ENCODE data around the gene ARL5A. TPM values are rescaled to one million over a fixed set of nuclear protein-coding genes. Genes with fewer than 3 reads are reported as not detected.

ARL5A gene
- total and polyA plus RNA-seq, 2 experiments from 2014 or later: 12.5 to 22.7 TPM

DNA sequence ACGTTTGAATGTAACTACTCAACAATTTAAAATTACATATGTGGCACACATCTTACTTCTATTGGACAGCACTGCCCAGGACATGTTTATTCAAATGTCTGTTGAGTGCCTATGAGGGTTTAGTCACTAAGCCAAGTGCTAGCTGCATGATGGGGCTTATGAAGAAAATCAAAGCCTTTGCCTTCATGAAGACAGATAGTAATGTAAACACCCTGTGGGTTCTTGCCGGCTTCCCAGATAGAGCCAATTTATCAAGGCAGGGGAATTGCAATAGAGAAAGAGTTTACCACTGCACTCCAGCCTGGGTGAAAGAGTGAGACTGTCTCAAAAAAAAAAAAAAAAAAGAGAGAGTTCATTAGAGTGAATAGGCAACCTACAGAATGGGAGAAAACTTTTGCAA, 50.3 kb downstream of the ARL5A start:
- H3K9me2 ChIP-seq (ENCODE audit: insufficient read depth): no peaks in the 10 kb centered on the region
- TF ChIP-seq EZH2phosphoT487 (IDR thresholded peaks at IDR 0.05; ENCODE audit: insufficient read depth, low read depth) (no peak), EZH2 (IDR thresholded peaks at IDR 0.05; ENCODE audit: insufficient read depth, poor library complexity, severe bottlenecking) (no peak)
- no peaks in the 10 kb centered on the region for H3K27me3 ChIP-seq (replicated peaks; ENCODE audit: insufficient read depth)
- H2AFZ ChIP-seq: no peak overlapping the region
- WGBS, 2 experiments (ENCODE audit: low coverage in 1 of 2, low lambda C conversion rate in 2 of 2, missing lambda C conversion rate in 2 of 2): 94 to 100% methylated on average over 2 of the region's 2 CpGs
- H3K9me3 ChIP-seq (ENCODE audit: low read depth): no peaks in the 10 kb centered on the region
- no peak for DNase-seq
- no peak overlapping the region for H3K4me2 ChIP-seq (ENCODE audit: unreplicated experiment)
- no peaks in the 10 kb centered on the region for H4K20me1 ChIP-seq (ENCODE audit: insufficient read depth)
- no peak overlapping the region for H3K27ac ChIP-seq
- H3F3A ChIP-seq (ENCODE audit: insufficient read depth): peaks cover 15% of the 10 kb centered on the region
- no peak overlapping the region for H3K9ac ChIP-seq
- no peaks in the 10 kb centered on the region for H3K79me2 ChIP-seq (ENCODE audit: insufficient read depth)
- H3K36me3 ChIP-seq (ENCODE audit: low read depth): no peaks in the 10 kb centered on the region
- H3K4me3 ChIP-seq: no peak overlapping the region
- peaks cover 21% of the 10 kb centered on the region for H3K4me1 ChIP-seq (ENCODE audit: insufficient read depth)
- in situ Hi-C loops (cut with MboI): no loop called here

DNA sequence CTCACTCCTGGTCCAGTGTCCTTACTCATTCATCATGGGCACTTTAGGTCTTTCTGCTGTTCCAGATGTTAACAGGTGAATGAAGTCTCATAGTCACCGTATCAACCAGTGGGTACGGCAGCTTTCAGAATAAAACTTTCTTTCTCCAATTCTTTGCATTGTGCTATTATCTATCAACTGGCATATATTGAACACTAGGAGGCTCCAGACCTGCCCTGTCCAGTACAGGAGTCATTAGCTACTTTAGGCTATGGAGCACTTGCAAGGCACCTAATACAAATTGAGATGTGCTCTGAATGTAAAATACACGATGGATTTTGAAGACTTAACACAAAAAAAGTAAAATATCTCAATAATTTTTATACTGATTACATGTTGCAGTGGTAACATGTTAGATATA, 50.7 kb downstream of the ARL5A start:
- Histone ChIP-seq H3K27me3 (replicated peaks; ENCODE audit: insufficient read depth) (no peaks in the 10 kb centered on the region), H3K4me2 (ENCODE audit: unreplicated experiment) (no peak overlapping the region), H3K9me3 (ENCODE audit: low read depth) (no peaks in the 10 kb centered on the region), H3K4me1 (ENCODE audit: insufficient read depth) (peaks cover 26% of the 10 kb centered on the region), H3K4me3 (no peak overlapping the region), H3F3A (ENCODE audit: insufficient read depth) (peaks cover 16% of the 10 kb centered on the region), H3K79me2 (ENCODE audit: insufficient read depth) (no peaks in the 10 kb centered on the region), H3K9me2 (ENCODE audit: insufficient read depth) (no peaks in the 10 kb centered on the region), H4K20me1 (ENCODE audit: insufficient read depth) (no peaks in the 10 kb centered on the region), H3K27ac (no peak overlapping the region), H2AFZ (no peak overlapping the region), H3K36me3 (ENCODE audit: low read depth) (no peaks in the 10 kb centered on the region), H3K9ac (no peak overlapping the region)
- 95 to 99% methylated on average over 3 of the region's 3 CpGs for WGBS, 2 experiments (ENCODE audit: low coverage in 1 of 2, low lambda C conversion rate in 2 of 2, missing lambda C conversion rate in 2 of 2)
- in situ Hi-C loops (cut with MboI): no loop called here
- TF ChIP-seq EZH2phosphoT487 (IDR thresholded peaks at IDR 0.05; ENCODE audit: insufficient read depth, low read depth): no peak
- no peak for TF ChIP-seq EZH2 (IDR thresholded peaks at IDR 0.05; ENCODE audit: insufficient read depth, poor library complexity, severe bottlenecking)
- no peak for DNase-seq

DNA sequence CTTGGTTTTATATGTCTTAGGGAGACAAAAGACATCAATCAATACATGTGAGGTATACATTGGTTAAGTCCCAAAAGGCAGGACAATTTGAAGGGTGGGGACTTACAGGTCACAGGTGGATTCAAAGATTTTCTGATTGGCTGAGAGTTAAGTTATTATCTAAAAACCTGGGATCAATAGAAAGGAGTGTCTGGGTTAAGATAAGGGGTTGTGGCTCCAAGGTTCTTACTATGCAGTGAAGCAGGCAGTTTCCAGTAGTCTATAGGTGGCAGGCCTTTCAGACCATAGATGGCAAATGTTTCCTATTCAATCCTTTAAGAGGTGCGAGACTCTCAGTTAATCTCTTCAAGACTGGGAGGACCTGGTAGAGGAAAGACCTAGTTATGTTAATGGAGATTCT, 51.9 kb downstream of the ARL5A start:
- in situ Hi-C loops (cut with MboI): no loop called here
- no peak overlapping the region for H3K4me3 ChIP-seq
- peaks cover 20% of the 10 kb centered on the region for H3F3A ChIP-seq (ENCODE audit: insufficient read depth)
- WGBS, 2 experiments (ENCODE audit: low coverage in 1 of 2, low lambda C conversion rate in 2 of 2, missing lambda C conversion rate in 2 of 2): 100% methylated on average over 1 of the region's 1 CpG
- H3K36me3 ChIP-seq (ENCODE audit: low read depth): no peaks in the 10 kb centered on the region
- H3K4me1 ChIP-seq (ENCODE audit: insufficient read depth): peaks cover 37% of the 10 kb centered on the region
- H2AFZ ChIP-seq: no peak overlapping the region
- H3K9ac ChIP-seq: no peak overlapping the region
- H3K27ac ChIP-seq: no peak overlapping the region
- H3K9me3 ChIP-seq (ENCODE audit: low read depth): no peaks in the 10 kb centered on the region
- no peaks in the 10 kb centered on the region for H3K9me2 ChIP-seq (ENCODE audit: insufficient read depth)
- DNase-seq: no peak
- no peaks in the 10 kb centered on the region for H3K79me2 ChIP-seq (ENCODE audit: insufficient read depth)
- no peak for TF ChIP-seq EZH2phosphoT487 (IDR thresholded peaks at IDR 0.05; ENCODE audit: insufficient read depth, low read depth)
- TF ChIP-seq EZH2 (IDR thresholded peaks at IDR 0.05; ENCODE audit: insufficient read depth, poor library complexity, severe bottlenecking): no peak
- no peaks in the 10 kb centered on the region for H3K27me3 ChIP-seq (replicated peaks; ENCODE audit: insufficient read depth)
- no peaks in the 10 kb centered on the region for H4K20me1 ChIP-seq (ENCODE audit: insufficient read depth)
- H3K4me2 ChIP-seq (ENCODE audit: unreplicated experiment): no peak overlapping the region

DNA sequence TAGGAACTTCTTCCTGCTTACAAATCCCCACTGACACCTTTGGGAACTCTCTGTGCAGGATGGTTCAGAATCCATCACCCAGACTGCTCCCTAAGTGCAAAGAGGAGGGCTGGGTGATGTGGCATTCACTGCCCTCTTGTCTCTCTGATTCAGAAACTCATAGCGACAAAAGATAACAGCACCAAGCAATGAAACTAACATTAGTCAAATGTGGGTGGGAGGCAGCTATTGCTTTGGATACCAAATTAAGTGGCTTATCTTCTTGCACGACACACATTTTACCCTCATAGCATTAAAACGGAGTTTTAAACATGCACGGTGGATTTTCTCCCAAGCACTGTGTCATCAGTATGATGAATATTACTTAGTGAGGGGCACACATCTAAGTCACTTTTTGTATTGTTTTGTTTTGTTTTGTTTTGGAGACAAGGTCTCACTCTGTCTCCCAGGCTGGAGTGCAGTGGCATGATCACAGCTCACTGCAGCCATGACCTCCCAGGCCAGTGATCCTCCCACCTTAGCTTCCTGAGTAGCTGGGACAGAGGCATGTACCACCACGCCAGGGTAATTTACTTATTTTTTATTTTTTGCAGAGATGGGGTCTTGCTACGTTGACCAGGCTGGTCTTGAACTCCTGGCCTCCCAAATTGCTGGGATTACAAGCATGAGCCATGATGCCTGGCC, 53.0 kb downstream of the ARL5A start:
- peak overlapping the region; percentile 71 for H3K9ac ChIP-seq
- H3K9me2 ChIP-seq (ENCODE audit: insufficient read depth): no peaks in the 10 kb centered on the region
- H3K4me1 ChIP-seq (ENCODE audit: insufficient read depth): peaks cover 38% of the 10 kb centered on the region
- no peaks in the 10 kb centered on the region for H3K27me3 ChIP-seq (replicated peaks; ENCODE audit: insufficient read depth)
- no peaks in the 10 kb centered on the region for H3K36me3 ChIP-seq (ENCODE audit: low read depth)
- H3K27ac ChIP-seq: peak overlapping the region; percentile 84
- H4K20me1 ChIP-seq (ENCODE audit: insufficient read depth): no peaks in the 10 kb centered on the region
- H3K9me3 ChIP-seq (ENCODE audit: low read depth): no peaks in the 10 kb centered on the region
- H3K4me3 ChIP-seq: peak overlapping the region; percentile 18; the same call in 1 of the 2 replicates
- peak; percentile 62 for DNase-seq
- H3K4me2 ChIP-seq (ENCODE audit: unreplicated experiment): peak overlapping the region; percentile 71
- H2AFZ ChIP-seq: no peak overlapping the region
- H3F3A ChIP-seq (ENCODE audit: insufficient read depth): peaks cover 23% of the 10 kb centered on the region
- in situ Hi-C loops (cut with MboI): no loop called here
- 60 to 61% methylated on average over 6 of the region's 6 CpGs for WGBS, 2 experiments (ENCODE audit: low coverage in 1 of 2, low lambda C conversion rate in 2 of 2, missing lambda C conversion rate in 2 of 2)
- no peak for TF ChIP-seq EZH2 (IDR thresholded peaks at IDR 0.05; ENCODE audit: insufficient read depth, poor library complexity, severe bottlenecking)
- TF ChIP-seq EZH2phosphoT487 (IDR thresholded peaks at IDR 0.05; ENCODE audit: insufficient read depth, low read depth): no peak
- no peaks in the 10 kb centered on the region for H3K79me2 ChIP-seq (ENCODE audit: insufficient read depth)
